HG02763 (cell line): ENCODE results near the gene SIRT5.

Experiments
- ATAC-seq: cut with Tn5 transposase; IDR thresholded peaks from one replicate; pipeline ENCODE4 v1.9.1; 2021; ENCODE audit warnings: mild to moderate bottlenecking, moderate library complexity; ENCODE audit not compliant: unreplicated experiment

The SIRT5 gene

GRCh38 chr6:13550656-13551055, 23.7 kb upstream of the SIRT5 start:
- no peak for ATAC-seq

- ATAC-seq = no peak
Measured at GRCh38 chr6:13553646-13554045, 20.8 kb upstream of the SIRT5 start.

- ATAC-seq = no peak
Measured at GRCh38 chr6:13554929-13555333, 19.5 kb upstream of the SIRT5 start.

GRCh38 chr6:13557841-13558240, 16.6 kb upstream of the SIRT5 start:
- ATAC-seq = no peak

- ATAC-seq = no peak
Measured at GRCh38 chr6:13558718-13559117, 15.7 kb upstream of the SIRT5 start.

GRCh38 chr6:13559251-13559650, 15.2 kb upstream of the SIRT5 start:
- no peak for ATAC-seq

- no peak for ATAC-seq
Measured at GRCh38 chr6:13559968-13560650, 14.3 kb upstream of the SIRT5 start.

- ATAC-seq = no peak
Measured at GRCh38 chr6:13560651-13561044, 13.8 kb upstream of the SIRT5 start.

GRCh38 chr6:13561624-13562267, 12.7 kb upstream of the SIRT5 start:
- no peak for ATAC-seq

- no peak for ATAC-seq
Measured at GRCh38 chr6:13563009-13563408, 11.4 kb upstream of the SIRT5 start.

- no peak for ATAC-seq
Measured at GRCh38 chr6:13565921-13566320, 8.5 kb upstream of the SIRT5 start.

- ATAC-seq = no peak
Measured at GRCh38 chr6:13566500-13566899, 7.9 kb upstream of the SIRT5 start.

- ATAC-seq = no peak
Measured at GRCh38 chr6:13568970-13569369, 5.4 kb upstream of the SIRT5 start.

- no peak for ATAC-seq
Measured at GRCh38 chr6:13572240-13572639, 2.2 kb upstream of the SIRT5 start.

- no peak for ATAC-seq
Measured at GRCh38 chr6:13572951-13573654, 1.3 kb upstream of the SIRT5 start.

GRCh38 chr6:13573669-13574110, 711 bp upstream of the SIRT5 start:
- ATAC-seq = no peak

- ATAC-seq = peak; percentile 84
Measured at GRCh38 chr6:13574149-13574570, 241 bp upstream of the SIRT5 start.

- ATAC-seq = no peak
Measured at GRCh38 chr6:13575377-13575775, 975 bp downstream of the SIRT5 start.

- no peak for ATAC-seq
Measured at GRCh38 chr6:13576017-13576416, 1.6 kb downstream of the SIRT5 start.

GRCh38 chr6:13577926-13578325, 3.5 kb downstream of the SIRT5 start:
- no peak for ATAC-seq

- no peak for ATAC-seq
Measured at GRCh38 chr6:13579911-13580310, 5.5 kb downstream of the SIRT5 start.

GRCh38 chr6:13581700-13582229, 7.4 kb downstream of the SIRT5 start:
- ATAC-seq = no peak
